KMS-11 (cell line): ENCODE measurements around the gene ABCC10.

ENCODE experiments used
- H2AFZ ChIP-seq: fragments of 200-600 bp; sonication (generic); 2 replicates; pipeline ENCODE4 v1.6.1; 2016; ENCODE audit warnings: antibody characterized with exemption, mixed run types, low read depth
- H3K27ac ChIP-seq: fragments of 200-600 bp; sonication (generic); 2 replicates; pipeline ENCODE4 v1.6.1; 2016; ENCODE audit warnings: mild to moderate bottlenecking, mixed run types
- H3K27me3 ChIP-seq: fragments of 200-600 bp; sonication (generic); 2 replicates; pipeline ENCODE4 v1.6.1; 2017; ENCODE audit warnings: mild to moderate bottlenecking, low read depth, mixed run types, moderate library complexity; ENCODE audit not compliant: insufficient read depth
- H3K36me3 ChIP-seq: fragments of 200-600 bp; sonication (generic); 2 replicates; pipeline ENCODE4 v1.6.1; 2017; ENCODE audit warnings: mild to moderate bottlenecking, mixed run types; ENCODE audit not compliant: insufficient read depth
- H3K4me1 ChIP-seq: fragments of 200-600 bp; sonication (generic); 2 replicates; pipeline ENCODE4 v1.6.1; 2016; ENCODE audit warnings: mild to moderate bottlenecking, low read depth, mixed run types; ENCODE audit not compliant: poor library complexity, severe bottlenecking
- H3K4me2 ChIP-seq: fragments of 200-600 bp; sonication (generic); 2 replicates; pipeline ENCODE4 v1.7.0; 2016; ENCODE audit warnings: mild to moderate bottlenecking, mixed run types
- H3K4me3 ChIP-seq: fragments of 200-600 bp; sonication (generic); IDR thresholded peaks from 2 replicates; pipeline ENCODE4 v1.6.1; 2017; ENCODE audit warnings: low read depth, low read length, mixed read lengths; ENCODE audit not compliant: insufficient read depth
- H3K79me2 ChIP-seq: fragments of 200-600 bp; sonication (generic); 2 replicates; pipeline ENCODE4 v1.6.1; 2016; ENCODE audit warnings: low read depth, mixed run types; ENCODE audit not compliant: insufficient read depth
- H3K9ac ChIP-seq: fragments of 200-600 bp; sonication (generic); 2 replicates; pipeline ENCODE4 v1.6.1; 2016; ENCODE audit warnings: mild to moderate bottlenecking, mixed run types
- H4K20me1 ChIP-seq: fragments of 200-600 bp; sonication (generic); 2 replicates; pipeline ENCODE4 v1.6.1; 2016; ENCODE audit warnings: mild to moderate bottlenecking, mixed run types; ENCODE audit not compliant: insufficient read depth
- CTCF ChIP-seq: fragments of 200-600 bp; sonication (generic); conservative IDR thresholded peaks from 2 replicates; pipeline ENCODE4 v1.6.1; 2017; ENCODE audit warnings: low read depth, mild to moderate bottlenecking, antibody characterized with exemption, low read length, moderate library complexity, mixed read lengths

ABCC10 gene

DNA sequence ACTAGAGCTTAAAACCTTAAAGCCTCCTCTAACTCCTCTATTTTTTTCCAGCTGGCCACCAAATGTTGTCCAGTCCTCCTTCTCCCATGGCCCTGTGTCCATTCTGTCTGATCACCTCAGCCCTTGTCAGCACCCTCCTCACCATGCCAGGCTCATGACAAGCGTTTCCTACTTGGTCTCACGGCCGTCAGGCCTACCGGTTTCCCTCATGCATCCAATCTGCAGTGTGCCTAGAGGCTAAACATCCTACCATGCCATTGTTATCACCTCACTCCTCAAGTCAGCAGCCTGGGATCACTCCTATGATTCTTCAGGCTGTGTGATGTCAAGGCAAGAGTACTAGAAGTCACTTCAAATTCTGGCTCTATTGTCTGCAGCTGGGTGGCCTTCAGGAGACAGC, 40.4 kb downstream of the ABCC10 start:
- TF ChIP-seq CTCF = no peak
- no peak overlapping the region for H3K27ac ChIP-seq
- H3K36me3 ChIP-seq = no peaks in the 10 kb centered on the region

DNA sequence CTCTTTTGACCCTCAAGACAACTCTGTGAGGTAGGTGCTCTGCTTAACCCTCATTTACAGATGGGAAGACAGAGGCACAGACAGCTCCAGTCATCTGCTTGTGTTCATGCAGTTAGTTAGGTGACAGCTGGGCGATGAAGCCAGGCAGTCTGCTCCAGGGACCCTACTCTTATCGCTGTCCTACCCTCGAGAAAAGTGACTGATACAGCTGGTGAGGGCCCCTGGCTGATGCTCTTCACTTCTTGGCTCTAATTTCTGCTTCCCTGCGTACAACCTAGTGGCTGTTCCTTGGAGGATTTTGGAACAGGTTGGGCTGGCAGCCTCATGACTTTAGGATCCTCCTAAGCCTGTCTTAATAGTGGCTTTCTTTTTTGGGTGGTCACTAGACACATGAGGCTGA, 40.9 kb downstream of the ABCC10 start:
- Histone ChIP-seq H3K27ac (no peak overlapping the region), H2AFZ (no peak overlapping the region), H3K9ac (no peak overlapping the region), H3K79me2 (no peaks in the 10 kb centered on the region), H3K4me1 (no peaks in the 10 kb centered on the region), H3K4me3 (no peak overlapping the region), H4K20me1 (no peaks in the 10 kb centered on the region), H3K36me3 (no peaks in the 10 kb centered on the region), H3K27me3 (no peaks in the 10 kb centered on the region; the same call in 1 of the 2 replicates), H3K4me2 (no peak overlapping the region)
- TF ChIP-seq CTCF = no peak

More for the DNA sequence above, 40.4 kb downstream of the ABCC10 start:
- no peaks in the 10 kb centered on the region for H3K4me1 ChIP-seq
- no peaks in the 10 kb centered on the region; the same call in 1 of the 2 replicates for H3K27me3 ChIP-seq
- no peaks in the 10 kb centered on the region for H4K20me1 ChIP-seq
- no peaks in the 10 kb centered on the region for H3K79me2 ChIP-seq
- no peak overlapping the region for H2AFZ ChIP-seq
- no peak overlapping the region for H3K9ac ChIP-seq
- H3K4me2 ChIP-seq = no peak overlapping the region
- no peak overlapping the region for H3K4me3 ChIP-seq

- H3K4me1 ChIP-seq = no peaks in the 10 kb centered on the region
- H3K4me2 ChIP-seq = no peak overlapping the region
- no peaks in the 10 kb centered on the region for H3K36me3 ChIP-seq
- no peak overlapping the region for H3K4me3 ChIP-seq
- no peak for TF ChIP-seq CTCF
- no peaks in the 10 kb centered on the region for H3K79me2 ChIP-seq
- H3K27ac ChIP-seq = no peak overlapping the region
- H2AFZ ChIP-seq = no peak overlapping the region
- no peaks in the 10 kb centered on the region for H3K27me3 ChIP-seq
- no peak overlapping the region for H3K9ac ChIP-seq
- no peaks in the 10 kb centered on the region for H4K20me1 ChIP-seq
Measured at GRCh38 chr6:43468748-43469681, 41.7 kb downstream of the ABCC10 start.

- Histone ChIP-seq H3K27ac (no peak overlapping the region), H2AFZ (no peak overlapping the region), H3K36me3 (no peaks in the 10 kb centered on the region), H3K4me1 (no peaks in the 10 kb centered on the region), H4K20me1 (no peaks in the 10 kb centered on the region), H3K4me2 (no peak overlapping the region), H3K79me2 (no peaks in the 10 kb centered on the region), H3K9ac (no peak overlapping the region), H3K27me3 (no peaks in the 10 kb centered on the region), H3K4me3 (no peak overlapping the region)
- no peak for TF ChIP-seq CTCF
Measured at GRCh38 chr6:43469947-43470346, 42.6 kb downstream of the ABCC10 start.
